ENCODE data around the gene PPA2.

DNA sequence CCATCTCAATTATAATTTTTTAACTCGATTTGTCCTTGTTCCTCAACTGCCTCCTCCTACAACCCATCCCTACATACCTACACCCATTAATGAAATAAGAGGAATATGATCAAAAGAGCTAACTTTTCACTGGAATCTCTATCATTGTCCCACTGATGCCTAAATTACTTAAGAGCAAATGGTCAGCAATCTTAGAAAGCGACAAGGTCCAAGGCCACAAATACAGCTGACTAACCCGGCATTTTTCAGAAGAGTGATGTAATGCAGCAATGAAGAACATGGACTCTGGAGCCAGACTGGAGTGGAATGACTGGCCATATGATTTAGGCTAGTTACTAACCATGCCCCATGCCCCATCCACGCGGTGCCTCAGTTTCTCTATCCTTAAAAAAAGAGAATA lies 56.2 kb downstream of the PPA2 start:
- TF ChIP-seq, protein P1, sequence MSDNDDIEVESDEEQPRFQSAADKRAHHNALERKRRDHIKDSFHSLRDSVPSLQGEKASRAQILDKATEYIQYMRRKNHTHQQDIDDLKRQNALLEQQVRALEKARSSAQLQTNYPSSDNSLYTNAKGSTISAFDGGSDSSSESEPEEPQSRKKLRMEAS (IDR thresholded peaks at IDR 0.05): no peak
- TF ChIP-seq RAD21 (IDR thresholded peaks at IDR 0.05; ENCODE audit: low read depth): no peak
- TF ChIP-seq EGR1 (IDR thresholded peaks at IDR 0.05): no peak
- TF ChIP-seq FOXM1 (IDR thresholded peaks at IDR 0.05; ENCODE audit: borderline replicate concordance, low read depth): no peak
- no peak for TF ChIP-seq EP300 (IDR thresholded peaks at IDR 0.05; ENCODE audit: borderline replicate concordance)
- no peak for TF ChIP-seq TEAD4 (IDR thresholded peaks at IDR 0.05)

Data from Ishikawa (cell line).